Stromal cell of bone marrow (primary cell): ENCODE measurements around the gene FOSL2.
"Not testable (repeated sequence)": the region's sequence is repeated elsewhere in the genome, so short reads cannot be mapped to it uniquely, and the experiment has no call there.

Source experiments
- DNase-seq: peaks from one replicate; pipeline ENCODE4 v3.0.0-alpha.2; 2012; ENCODE audit warnings: low read depth

The FOSL2 gene

GRCh38 chr2:28357948-28358667 is 34.5 kb upstream of the FOSL2 start:
- DNase-seq: no peak

DNA sequence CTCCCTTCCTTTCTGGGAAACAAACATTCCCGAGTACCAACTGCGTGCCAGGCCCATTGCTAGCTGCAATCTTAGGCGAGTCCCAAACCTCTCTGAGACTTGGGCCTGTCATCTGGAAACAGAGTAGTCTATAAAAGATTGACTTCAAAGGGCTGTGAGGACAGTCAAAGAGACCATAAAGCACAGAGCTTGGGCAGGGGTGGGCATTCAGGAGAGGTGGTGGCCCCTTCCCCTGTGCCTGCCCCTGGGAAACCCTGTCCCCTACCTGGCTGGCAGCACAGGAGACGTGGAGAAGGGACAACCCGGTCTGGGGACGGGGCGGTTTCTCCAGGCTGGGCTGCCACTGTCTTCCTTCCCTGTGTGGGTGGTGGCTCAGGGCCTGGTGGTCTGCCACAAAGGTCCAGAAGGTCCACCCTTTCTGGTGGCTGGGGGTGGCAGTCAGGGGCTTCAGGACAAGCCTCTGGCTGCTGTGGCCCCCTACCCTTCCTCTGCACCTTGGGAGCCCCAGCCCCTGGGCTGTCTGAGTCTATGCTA is 33.9 kb upstream of the FOSL2 start:
- DNase-seq: no peak

- DNase-seq: peak; percentile 62
Observed at GRCh38 chr2:28359222-28360057, 33.2 kb upstream of the FOSL2 start.

- DNase-seq: no peak
Observed at GRCh38 chr2:28360058-28360717, 32.5 kb upstream of the FOSL2 start.

DNA sequence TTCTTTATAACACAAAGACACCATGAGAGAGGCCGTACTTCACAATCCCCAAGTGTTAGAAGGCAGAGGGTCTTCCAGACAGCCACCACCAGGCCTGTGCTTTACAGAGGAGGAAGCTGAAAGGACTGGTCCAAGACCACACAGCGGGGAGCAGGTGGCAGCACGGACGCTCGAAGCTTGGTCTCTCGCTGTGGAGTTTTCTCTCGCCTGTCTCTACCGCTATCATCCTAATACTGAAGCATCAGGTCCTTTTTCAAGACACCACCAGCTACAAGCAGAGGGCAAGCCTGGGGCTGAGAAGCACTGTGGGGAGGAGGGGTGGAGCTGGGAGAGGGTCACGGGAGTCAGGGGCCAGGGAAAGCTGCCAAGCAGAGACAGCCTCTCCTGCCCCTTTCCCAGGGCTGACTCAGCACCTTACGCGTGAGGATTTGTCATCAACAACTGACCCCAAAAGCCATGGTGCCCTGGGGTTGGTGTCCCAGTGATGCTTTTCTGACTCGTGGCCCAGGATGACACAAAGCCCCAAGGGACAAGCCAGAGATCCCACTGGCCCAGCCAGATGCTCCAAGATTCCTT is 31.9 kb upstream of the FOSL2 start:
- DNase-seq: peak; percentile 69

DNA sequence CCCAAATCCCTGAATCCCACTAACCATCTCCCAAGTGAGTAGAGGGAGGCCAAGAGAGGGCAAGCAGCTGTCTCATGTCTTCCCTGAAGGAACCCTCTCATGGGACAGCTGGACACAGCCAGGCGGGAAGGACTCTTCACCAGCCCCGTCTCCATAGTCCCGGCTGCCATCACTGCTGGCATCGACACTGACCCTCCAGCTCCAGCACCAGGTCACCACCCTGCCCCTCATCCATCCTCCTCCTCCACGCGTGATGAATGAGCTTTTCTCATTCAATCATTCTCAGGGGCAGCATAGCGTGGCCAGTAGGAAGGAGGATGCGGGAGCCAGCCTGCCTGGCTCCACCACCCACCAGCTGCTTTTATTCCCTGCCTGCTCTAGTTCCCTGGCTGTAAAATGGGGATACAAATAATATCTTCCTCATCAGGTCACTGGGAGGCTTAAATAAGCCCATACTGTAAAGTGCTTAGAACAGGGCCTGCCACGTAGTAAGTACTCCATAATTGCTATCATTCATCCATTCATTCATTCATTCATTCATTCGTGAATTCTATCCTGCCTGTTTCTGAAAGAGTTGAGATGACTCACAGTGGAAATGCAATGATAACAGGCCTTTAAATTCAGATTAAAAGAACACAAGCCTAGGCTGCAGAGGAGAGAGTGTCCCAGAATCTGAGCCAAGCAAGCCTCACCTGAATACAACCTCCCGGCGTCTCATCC is 30.5 kb upstream of the FOSL2 start:
- DNase-seq: no peak

DNA sequence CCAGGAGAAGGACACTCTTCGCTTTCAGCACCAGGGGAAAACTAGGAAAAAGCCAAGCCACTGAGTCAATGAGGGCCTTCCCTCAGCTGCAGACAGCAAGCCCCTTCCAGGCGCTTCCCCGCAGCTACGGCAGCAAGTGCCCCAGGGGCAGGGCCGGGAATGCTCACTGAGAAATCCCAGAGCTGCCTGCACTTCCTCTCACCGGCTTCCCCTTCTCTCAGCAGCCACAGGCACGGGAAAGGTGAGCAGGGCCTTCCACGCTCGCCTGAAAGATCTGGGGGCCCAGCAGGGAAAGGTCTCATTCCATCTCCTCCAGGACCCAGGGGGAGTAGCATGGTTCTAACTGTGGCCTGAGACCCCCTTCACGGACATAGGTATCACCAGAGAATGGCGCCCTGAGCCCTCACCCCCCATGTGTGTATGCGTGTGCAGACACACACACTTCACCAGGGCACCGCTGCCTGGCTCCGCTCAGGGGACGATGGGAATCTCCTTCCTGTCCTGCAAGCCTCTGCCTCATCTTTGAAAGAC is 29.6 kb upstream of the FOSL2 start:
- no peak for DNase-seq

- DNase-seq: no peak
Observed at GRCh38 chr2:28363686-28364280, 28.9 kb upstream of the FOSL2 start.

DNA sequence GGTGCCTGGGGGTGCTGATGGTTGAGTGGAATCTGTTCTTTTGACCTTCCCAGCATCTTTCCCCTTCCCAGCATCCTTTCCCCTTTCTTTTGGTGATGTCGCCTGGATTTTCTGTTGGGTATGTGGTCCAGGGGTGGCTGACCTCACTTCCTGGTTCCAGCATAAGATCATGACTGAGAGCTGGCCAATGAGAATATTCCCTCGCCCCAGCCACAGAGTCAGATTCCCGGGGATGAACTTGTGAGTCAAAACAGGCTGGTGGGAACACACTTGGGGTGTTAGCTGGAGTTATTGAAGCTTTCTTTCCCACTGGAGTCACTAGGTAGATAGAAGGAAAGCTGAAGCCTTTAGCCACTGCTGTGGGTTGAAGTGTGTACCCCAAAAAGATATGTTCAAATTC is 28.0 kb upstream of the FOSL2 start:
- DNase-seq: no peak

DNA sequence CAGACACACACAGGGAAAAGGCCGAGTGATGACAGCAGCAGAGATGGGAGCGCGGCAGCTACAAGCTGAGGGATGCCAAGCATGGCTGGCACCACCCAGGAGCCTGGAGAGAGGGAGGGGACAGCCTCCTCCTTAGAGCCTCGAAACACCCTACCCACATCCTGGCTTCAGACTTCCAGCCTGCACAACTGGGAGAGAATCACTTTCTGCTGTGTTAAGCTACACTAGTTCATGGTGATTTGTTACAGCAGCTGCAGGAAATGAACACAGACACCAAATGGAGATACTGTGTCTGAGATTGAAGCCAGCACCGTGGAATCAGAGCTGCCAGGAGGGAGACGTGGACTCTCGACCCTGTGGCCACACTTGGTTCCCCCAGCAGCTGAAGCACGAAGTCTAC is 27.5 kb upstream of the FOSL2 start:
- DNase-seq: no peak

- no peak for DNase-seq
Observed at GRCh38 chr2:28366149-28366495, 26.5 kb upstream of the FOSL2 start.

GRCh38 chr2:28366496-28367282 is 26.0 kb upstream of the FOSL2 start:
- DNase-seq: no peak

DNA sequence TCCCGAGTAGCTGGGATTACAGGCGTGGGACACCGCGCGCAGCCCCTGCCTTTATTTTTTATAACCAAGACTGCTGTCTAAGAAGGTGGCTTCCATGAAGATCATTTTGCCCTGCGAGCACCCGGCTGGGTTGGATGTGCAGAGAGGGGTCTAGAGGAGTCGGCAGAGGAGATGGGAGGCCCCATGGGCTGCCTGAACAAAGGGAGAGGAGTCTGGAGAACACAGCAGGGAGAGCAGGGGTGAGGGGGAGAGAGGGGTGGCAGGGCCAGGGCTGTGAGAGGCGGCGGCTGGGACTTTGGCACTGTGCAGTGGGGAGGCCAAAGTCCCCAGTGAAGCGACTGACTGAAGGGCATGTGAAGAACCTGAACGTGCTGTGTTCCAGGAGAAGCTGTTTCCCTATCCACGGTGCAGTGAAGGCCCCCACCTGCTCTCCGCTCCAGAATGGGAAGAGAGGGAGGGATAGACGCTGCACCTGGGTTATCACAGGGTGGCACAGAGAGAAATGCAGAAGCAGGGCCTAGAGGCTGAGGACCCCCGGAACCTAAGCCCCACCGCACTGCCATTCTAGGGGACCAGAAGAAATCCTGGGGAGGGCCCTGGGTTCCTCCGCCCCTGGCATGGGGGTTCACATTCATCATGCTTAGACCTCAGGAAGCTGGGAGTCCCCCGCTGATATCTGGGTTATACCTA is 24.8 kb upstream of the FOSL2 start:
- no peak for DNase-seq

DNA sequence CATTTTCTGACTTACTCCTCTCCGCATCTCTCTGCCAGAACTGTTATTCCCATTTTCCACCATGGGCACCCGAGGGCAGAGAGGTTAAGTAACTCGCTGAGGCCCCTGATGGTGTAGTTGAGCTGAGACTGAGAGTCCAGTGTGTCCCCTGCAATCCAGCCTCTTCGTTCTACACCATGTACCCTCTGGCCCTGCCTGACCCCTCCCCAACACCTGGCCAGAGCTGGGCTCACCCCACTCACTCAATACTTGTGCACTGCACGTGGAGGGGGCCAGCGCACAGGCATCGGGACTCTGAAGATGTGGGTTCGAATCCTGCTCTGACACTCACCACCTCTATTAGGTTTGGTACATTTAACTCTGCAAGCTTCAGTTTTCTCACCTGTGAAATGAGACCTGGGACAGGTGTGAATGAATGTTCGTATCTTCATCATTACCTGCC is 24.3 kb upstream of the FOSL2 start:
- DNase-seq: no peak

DNA sequence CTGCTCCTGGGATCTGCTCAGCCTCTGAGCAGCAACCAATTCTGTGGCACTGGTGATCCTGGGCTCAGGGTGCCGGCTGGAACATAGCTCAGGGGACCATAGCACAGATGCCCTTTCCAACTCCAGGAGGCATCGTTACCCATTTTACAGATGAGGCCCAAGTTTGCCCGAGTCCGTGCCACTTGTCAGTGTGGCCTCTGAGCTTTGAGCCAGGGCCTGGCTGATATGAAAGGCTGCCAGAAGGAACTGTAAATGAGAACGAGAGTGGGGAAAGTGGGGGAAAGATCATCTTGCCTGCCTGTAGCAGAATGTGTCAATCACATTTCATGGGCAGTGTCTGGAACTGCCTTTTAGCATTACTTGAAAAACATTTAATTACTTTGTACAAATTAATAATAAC is 23.3 kb upstream of the FOSL2 start:
- DNase-seq: no peak

DNA sequence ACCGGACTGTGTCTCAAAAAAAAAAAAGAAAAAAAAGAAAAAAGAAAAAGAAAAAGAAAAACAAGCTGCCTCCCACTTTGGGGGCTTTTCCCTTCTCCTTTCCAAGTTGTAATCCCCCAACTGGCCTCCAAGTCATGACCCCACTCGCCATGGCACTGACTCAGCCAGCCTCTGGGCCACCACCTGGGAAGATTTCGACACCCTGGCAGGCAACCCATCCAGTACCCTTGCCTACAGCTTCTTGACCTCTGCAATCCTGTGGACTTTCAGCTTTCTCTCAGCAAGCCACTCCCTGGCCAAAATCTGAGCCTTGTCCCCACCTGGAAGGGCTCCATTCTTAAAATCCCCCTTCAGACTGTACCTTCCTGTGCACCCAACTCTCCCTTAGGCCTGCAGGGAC is 22.3 kb upstream of the FOSL2 start:
- no peak for DNase-seq

DNA sequence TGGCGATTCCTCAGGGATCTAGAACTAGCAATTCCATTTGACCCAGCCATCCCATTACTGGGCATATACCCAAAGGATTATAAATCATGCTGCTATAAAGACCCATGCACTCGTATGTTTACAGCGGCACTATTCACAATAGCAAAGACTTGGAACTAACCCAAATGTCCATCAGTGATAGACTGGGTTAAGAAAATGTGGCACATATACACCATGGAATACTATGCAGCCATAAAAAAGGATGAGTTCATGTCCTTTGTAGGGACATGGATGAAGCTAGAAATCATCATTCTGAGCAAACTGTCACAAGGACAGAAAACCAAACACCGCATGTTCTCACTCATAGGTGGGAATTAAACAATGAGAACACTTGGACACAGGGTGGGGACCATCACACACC is 20.9 kb upstream of the FOSL2 start:
- not testable (repeated sequence) for DNase-seq

- DNase-seq: no peak
Observed at GRCh38 chr2:28373854-28374253, 18.8 kb upstream of the FOSL2 start.

- no peak for DNase-seq
Observed at GRCh38 chr2:28374331-28374730, 18.3 kb upstream of the FOSL2 start.

DNA sequence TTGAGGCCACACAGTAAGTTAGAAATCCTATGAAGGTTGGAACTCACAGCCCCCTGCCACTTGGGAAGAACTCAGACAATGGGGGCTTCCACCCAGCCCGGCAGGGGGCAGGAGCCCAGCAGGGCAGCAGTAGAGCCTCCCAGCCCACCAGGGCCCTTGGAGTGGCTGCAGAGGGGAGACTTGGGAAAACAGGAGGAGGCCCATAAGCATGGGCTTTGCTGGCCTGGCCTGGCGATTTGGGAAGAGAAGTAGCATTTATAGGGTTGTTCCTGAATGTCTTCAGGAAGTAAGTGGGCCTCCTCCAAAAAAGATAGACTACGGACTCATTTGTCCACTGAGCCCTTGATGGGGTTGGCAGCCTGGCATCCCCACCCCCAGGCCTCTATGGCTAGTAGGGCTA is 17.4 kb upstream of the FOSL2 start:
- DNase-seq: no peak
